ENCODE measurements around the gene UFSP1.
"Not testable (repeated sequence)": the region's sequence is repeated elsewhere in the genome, so short reads cannot be mapped to it uniquely, and the experiment has no call there.

Gene UFSP1

DNA sequence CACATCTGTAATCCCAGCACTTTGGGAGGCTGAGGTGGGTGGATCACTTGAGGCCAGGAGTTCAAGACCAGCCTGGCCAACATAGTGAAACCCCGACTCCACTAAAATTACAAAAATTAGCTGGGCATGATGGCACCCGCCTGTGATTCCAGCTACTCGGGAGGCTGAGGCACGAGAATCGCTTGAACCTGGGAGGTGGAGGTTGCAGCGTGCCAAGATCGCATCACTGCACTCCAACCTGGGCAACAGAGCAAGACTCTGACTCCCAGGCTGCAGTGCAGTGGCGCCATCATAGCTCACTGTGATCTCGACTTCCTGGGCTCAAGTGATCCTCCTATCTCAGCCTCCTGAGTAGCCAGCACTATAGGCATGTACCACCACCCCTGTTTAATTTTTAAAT, 34.6 kb downstream of the UFSP1 start:
- not testable (repeated sequence) for DNase-seq

DNA sequence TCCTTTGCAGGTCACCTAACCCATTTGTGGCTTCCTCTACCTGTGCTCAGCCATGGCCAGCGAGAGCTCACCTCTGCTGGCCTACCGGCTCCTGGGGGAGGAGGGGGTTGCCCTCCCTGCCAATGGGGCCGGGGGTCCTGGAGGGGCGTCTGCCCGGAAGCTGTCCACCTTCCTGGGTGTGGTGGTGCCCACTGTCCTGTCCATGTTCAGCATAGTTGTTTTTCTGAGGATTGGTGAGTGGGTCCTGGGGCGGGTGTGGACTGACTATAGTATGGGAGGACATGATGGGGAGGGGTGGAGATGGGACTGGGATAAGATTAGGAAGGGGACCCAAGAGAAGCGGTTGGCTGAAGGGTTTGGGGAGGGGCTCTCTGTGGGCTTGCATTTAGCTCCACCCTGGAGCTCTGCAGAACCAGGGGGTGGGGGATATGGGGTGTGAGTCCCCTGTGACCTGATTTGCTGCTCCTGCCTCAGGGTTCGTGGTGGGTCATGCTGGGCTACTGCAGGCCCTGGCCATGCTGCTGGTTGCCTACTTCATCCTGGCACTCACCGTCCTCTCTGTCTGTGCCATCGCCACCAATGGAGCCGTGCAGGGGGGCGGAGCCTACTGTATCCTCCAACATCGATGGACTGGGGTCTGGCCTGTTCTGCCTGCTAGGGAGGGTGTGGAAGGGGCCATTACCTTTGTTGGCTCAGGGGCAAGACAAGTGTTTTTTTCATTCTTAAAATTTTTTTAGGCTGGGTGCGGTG, 35.2 kb downstream of the UFSP1 start:
- DNase-seq = no peak

DNA sequence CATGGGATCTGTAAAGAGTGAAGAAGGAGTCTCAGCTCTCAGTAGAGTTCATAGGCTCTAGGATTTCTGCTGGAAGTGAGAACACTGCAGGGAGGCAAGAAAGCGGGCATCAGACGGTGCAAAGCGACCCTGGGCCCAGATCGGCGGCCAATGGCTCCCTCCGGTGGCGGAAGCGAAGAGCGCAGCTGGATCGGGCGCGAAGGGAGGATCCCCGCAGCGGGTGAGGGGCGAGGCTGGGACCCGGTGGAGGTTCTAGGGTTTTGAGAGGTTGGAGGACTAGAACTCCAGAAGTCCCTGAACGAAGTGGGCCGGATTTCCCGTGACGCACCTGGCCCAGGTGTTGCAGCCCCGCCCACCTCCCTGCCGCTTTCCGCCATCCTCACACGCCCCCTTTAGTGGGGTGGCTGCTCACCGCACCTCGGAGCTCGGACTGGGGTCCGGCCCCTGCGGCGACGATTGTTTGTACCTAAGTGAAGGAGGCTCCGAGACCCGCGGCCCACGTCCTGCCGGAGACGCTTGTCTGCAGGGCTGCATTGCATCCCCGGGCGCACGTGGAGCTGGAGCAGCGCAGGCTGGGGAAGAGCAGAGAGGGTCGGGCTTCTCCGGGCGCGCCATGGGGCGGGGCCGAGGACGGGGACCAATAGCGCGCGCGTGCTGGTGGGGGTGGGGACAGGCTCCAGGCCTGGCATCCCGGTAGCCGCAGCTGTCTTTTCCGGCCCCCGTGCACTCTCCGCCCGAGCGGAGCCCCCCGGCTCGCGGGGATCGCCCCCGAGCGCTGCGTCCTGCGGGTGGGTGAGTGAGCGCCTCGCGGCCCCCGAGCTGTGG, 37.3 kb downstream of the UFSP1 start, which contains the start of gene SLC12A9:
Gene SLC12A9 (plus strand): TSS at position 666 of the 825 bp plus-strand sequence. CDS start 1,485 bp downstream, outside the sequence.
- DNase-seq = peak; percentile 92

DNA sequence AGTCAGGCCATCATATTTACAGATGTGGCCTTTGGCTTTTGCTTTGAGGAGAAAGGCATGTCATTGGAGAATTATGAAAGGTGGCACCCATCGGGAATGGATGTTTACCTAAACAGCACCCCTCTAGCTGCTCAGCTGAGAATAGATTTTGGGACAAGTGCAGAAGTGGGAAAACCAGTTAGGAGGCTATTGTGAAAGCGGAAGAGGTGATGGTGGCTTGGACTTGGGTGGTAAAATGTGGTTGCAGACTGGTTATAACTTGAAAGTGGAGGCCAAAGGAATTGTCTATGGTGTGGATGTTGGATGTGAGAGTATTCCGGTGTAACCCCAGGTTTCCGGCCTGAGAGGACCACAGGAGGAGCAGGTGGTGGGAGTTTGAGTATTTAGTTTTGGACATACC, 42.2 kb downstream of the UFSP1 start:
- no peak for DNase-seq

DNA sequence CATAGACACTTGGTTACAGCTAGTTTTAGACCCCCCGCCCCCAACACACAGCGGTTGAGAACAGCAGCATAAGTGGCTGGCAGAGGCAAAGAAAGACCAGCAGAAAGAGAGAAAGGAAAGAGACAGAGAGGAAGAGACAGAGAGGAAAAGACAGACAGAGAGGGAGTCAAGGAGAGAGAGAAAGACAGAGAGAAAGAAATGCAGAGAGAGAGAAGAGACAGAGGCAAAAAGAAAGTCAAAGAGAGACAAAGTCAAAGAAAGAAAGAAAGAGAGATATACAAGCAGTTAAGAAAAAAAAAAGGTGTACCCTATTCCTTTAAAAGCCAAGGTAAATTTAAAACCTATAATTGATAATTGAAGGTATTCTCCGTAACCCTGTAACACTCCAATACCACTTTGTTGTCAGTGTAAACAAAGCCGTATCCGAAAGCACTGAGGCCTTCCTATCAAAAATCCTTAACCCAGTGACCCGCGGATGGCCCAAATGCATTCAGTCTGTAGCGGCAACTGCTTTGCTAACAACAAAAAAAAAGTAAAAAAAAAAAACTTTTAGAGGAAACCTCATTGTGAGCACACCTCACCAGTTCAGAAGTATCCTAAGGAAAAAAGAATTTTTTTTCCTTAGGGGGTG, 48.9 kb downstream of the UFSP1 start:
- no peak for DNase-seq

DNA sequence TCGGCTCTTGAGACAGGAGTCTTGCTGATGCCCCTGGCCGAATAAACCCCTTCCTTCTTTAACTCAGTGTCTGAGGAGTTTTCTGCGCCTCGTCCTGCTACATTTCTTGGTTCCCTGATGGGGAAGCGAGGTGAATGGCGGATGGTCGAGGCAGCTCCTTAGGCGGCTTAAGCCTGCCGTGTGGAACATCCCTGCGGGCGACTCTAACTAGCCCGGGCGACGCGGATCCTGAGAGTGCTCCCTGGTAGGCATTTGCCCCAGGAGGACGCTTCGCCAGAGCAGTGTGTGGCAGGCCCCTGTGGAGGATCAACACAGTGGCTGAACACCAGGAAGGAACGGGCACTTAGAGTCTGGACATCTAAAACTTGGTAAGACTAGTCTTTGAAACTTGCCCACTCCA, 50.2 kb downstream of the UFSP1 start:
- DNase-seq = no peak
